CD8-positive, alpha-beta memory T cell (primary cell): ENCODE measurements around the gene WDR33. TPM values are rescaled to one million over a fixed set of nuclear protein-coding genes. Genes with fewer than 3 reads are reported as not detected.

Experiments used
- CTCF ChIA-PET: fragments of 350-600 bp; sonication (Branson Sonifier 250); formaldehyde crosslinking; loops from one replicate; lab custom pipeline; 2021; ENCODE audit warnings: antibody characterized with exemption; lab: Charles Lee
- POLR2A ChIA-PET: fragments of 350-600 bp; sonication (Branson Sonifier 250); formaldehyde crosslinking; loops from one replicate; lab custom pipeline; 2021; ENCODE audit warnings: antibody characterized with exemption; lab: Charles Lee
- DNase-seq, 5 donors: peaks; one replicate each; pipeline versions ENCODE4 v3.0.0 to v3.0.0-alpha.2; 2020 to 2022; ENCODE audit warnings: mixed read lengths in 1 of 5
- H3K27ac ChIP-seq: one replicate; pipeline ENCODE4 v1.7.0; 2013; ENCODE audit warnings: low read depth, mild to moderate bottlenecking, low read length, moderate library complexity
- H3K27me3 ChIP-seq: 2 replicates; pipeline ENCODE4 v1.7.0; 2013; ENCODE audit warnings: low read length, mild to moderate bottlenecking; ENCODE audit not compliant: insufficient read depth, poor library complexity, severe bottlenecking
- H3K36me3 ChIP-seq: 2 replicates; pipeline ENCODE4 v1.7.0; 2013; ENCODE audit warnings: mild to moderate bottlenecking, low read length, moderate library complexity; ENCODE audit not compliant: insufficient read depth
- H3K4me1 ChIP-seq: 2 replicates; pipeline ENCODE4 v1.7.0; 2013; ENCODE audit warnings: mild to moderate bottlenecking, low read length, moderate library complexity; ENCODE audit not compliant: insufficient read depth
- H3K4me3 ChIP-seq: 2 replicates; pipeline ENCODE4 v1.7.0; 2013; ENCODE audit warnings: mild to moderate bottlenecking, low read length
- H3K9me3 ChIP-seq: 2 replicates; pipeline ENCODE4 v1.7.0; 2013; ENCODE audit warnings: mild to moderate bottlenecking, low read length
- H3K27ac Mint-ChIP-seq, 8 donors: one replicate each; pipeline ENCODE4 v1.8.0; 2020 to 2021; ENCODE audit warnings: mixed read lengths in 8 of 8, mild to moderate bottlenecking in 6 of 8, inconsistent platforms in 3 of 8, moderate library complexity in 3 of 8
- H3K27me3 Mint-ChIP-seq, 2 donors: one replicate each; pipeline ENCODE4 v1.8.0; 2020 to 2021; ENCODE audit warnings: mixed read lengths in 2 of 2, mild to moderate bottlenecking in 1 of 2, moderate library complexity in 1 of 2
- H3K36me3 Mint-ChIP-seq, 3 donors: one replicate each; pipeline ENCODE4 v1.8.0; 2020 to 2021; ENCODE audit warnings: mixed read lengths in 3 of 3, inconsistent platforms in 1 of 3, mild to moderate bottlenecking in 1 of 3
- H3K4me1 Mint-ChIP-seq, 3 donors: one replicate each; pipeline ENCODE4 v1.8.0; 2020 to 2021; ENCODE audit warnings: mixed read lengths in 3 of 3, inconsistent platforms in 1 of 3, mild to moderate bottlenecking in 1 of 3
- H3K4me3 Mint-ChIP-seq, 7 donors: one replicate each; pipeline ENCODE4 v1.8.0; 2020 to 2021; ENCODE audit warnings: mixed read lengths in 7 of 7, mild to moderate bottlenecking in 6 of 7, moderate library complexity in 4 of 7, inconsistent platforms in 2 of 7
- H3K9me3 Mint-ChIP-seq, 5 donors: one replicate each; pipeline ENCODE4 v1.8.0; 2020 to 2022; ENCODE audit warnings: mixed read lengths in 5 of 5, mild to moderate bottlenecking in 3 of 5, moderate library complexity in 2 of 5, inconsistent platforms in 1 of 5
- polyA plus RNA-seq: library from polyadenylated mRNA; unstranded; fragments of 300-500 nt; fragmentation: Illumina TruSeq; gene quantifications from one replicate; pipeline ENCODE4 v1.2.3, GENCODE V29; 2021
- total RNA-seq, 2 experiments: library from RNA; stranded (reverse); gene quantifications; one replicate each; pipeline ENCODE4 v1.2.3, GENCODE V29; 2021

Gene WDR33
- total RNA-seq (10 to 100 TPM; 84.8 to 88.1 TPM), polyA plus RNA-seq (51.6 TPM)

- H3K9me3 ChIP-seq: no peaks in the 10 kb centered on the region
- H3K27ac ChIP-seq: peak within 1 kb of the TSS; percentile 98
- Mint-ChIP-seq H3K9me3 (no peaks in the 10 kb centered on the region), H3K27ac (peak within 1 kb of the TSS; percentile 95 to 100 (median 98)), H3K4me3 (peak within 1 kb of the TSS; percentile 87 to 99 (median 94)), H3K4me1 (peaks cover 48 to 59% (median 56%) of the 10 kb centered on the region in 3 donors), H3K36me3 (peaks cover 0 to 22% (median 6%) of the 10 kb centered on the region in 3 donors), H3K27me3 (peaks cover 0 to 5% of the 10 kb centered on the region in 2 donors)
- H3K27me3 ChIP-seq: no peaks in the 10 kb centered on the region
- H3K36me3 ChIP-seq: no peaks in the 10 kb centered on the region
- ChIA-PET POLR2A (interaction anchor here (0.6 to 1.2 kb wide), 4 partner anchors 10 to 109 kb away, joined by 3 read pairs; partner anchors contain the start of gene POLR2D), CTCF (interaction anchor here (1.4 to 1.7 kb wide), 4 partner anchors 10 to 109 kb away, joined by 3 to 5 read pairs (median 4); partner anchors contain the start of gene SFT2D3)
- H3K4me3 ChIP-seq: peak within 1 kb of the TSS; percentile 98
- H3K4me1 ChIP-seq: peaks cover 38% of the 10 kb centered on the region
- peak; percentile 91 to 96 (median 93) for DNase-seq
Observed at GRCh38 chr2:127810619-127811396, at the start of gene WDR33. Gene WDR33 (minus strand): TSS chr2:127811171. CDS start chr2:127770981, 40,190 bp downstream.

GRCh38 chr2:127860130-127860529, 49.2 kb upstream of the WDR33 start:
- H3K4me1 ChIP-seq: peaks cover 31% of the 10 kb centered on the region
- no peak for DNase-seq
- H3K4me3 ChIP-seq: no peak overlapping the region
- H3K9me3 Mint-ChIP-seq: no peaks in the 10 kb centered on the region
- H3K4me1 Mint-ChIP-seq: peaks cover 23 to 34% (median 24%) of the 10 kb centered on the region in 3 donors
- H3K4me3 Mint-ChIP-seq: peak overlapping the region in 3 of 7 donors; percentile 27 to 85 (median 79)
- H3K36me3 Mint-ChIP-seq: peaks cover 0 to 34% (median 9%) of the 10 kb centered on the region in 3 donors
- no peaks in the 10 kb centered on the region for H3K9me3 ChIP-seq
- peak overlapping the region in 5 of 8 donors; percentile 26 to 88 (median 81) for H3K27ac Mint-ChIP-seq
- H3K27me3 ChIP-seq: no peaks in the 10 kb centered on the region
- no peaks in the 10 kb centered on the region for H3K27me3 Mint-ChIP-seq
- ChIA-PET CTCF (no interaction called here), POLR2A (no interaction called here)
- H3K27ac ChIP-seq: no peak overlapping the region
- peaks cover 10% of the 10 kb centered on the region for H3K36me3 ChIP-seq

DNA sequence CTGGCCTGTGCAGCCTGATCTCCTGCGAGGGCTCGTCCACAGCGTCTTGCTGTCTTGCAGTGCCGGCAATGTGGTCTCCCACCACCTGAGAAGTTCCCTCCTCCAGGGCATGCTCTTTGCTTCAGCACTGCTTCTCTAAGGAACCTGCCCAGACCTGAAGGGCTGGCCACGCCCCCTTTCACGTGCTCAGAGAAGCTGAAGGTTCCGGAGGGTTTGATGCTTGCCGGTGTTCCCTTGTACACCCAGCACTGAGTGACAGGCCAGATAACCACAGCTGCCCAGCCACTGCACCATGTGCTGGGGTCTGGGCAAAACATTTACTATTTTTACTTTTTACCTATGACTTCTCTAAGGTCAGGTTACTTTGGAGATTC, 48.7 kb upstream of the WDR33 start:
- CTCF ChIA-PET: no interaction called here

GRCh38 chr2:127857265-127857808, 46.4 kb upstream of the WDR33 start:
- Mint-ChIP-seq H3K27ac (peak overlapping the region; percentile 78 to 97 (median 92)), H3K27me3 (no peaks in the 10 kb centered on the region), H3K36me3 (peaks cover 0 to 27% (median 0%) of the 10 kb centered on the region in 3 donors), H3K4me3 (peak overlapping the region; percentile 83 to 94 (median 91)), H3K9me3 (no peaks in the 10 kb centered on the region), H3K4me1 (peaks cover 40 to 59% (median 49%) of the 10 kb centered on the region in 3 donors)
- Histone ChIP-seq H3K9me3 (no peaks in the 10 kb centered on the region), H3K4me3 (peak overlapping the region; percentile 96), H3K27me3 (no peaks in the 10 kb centered on the region), H3K4me1 (peaks cover 45% of the 10 kb centered on the region), H3K36me3 (peaks cover 4% of the 10 kb centered on the region), H3K27ac (peak overlapping the region; percentile 87)
- no peak for DNase-seq
- ChIA-PET POLR2A (interaction anchor here (1.2 to 1.7 kb wide), 3 partner anchors 46 to 234 kb away, joined by 3 to 7 read pairs (median 4); partner anchors contain the start of genes UGGT1 and WDR33), CTCF (interaction anchor here (1.0 to 1.5 kb wide), 3 partner anchors 47 to 116 kb away, joined by 3 to 4 read pairs (median 4); partner anchors contain the start of gene WDR33)

More for the DNA sequence above, 48.7 kb upstream of the WDR33 start:
- H3K27ac ChIP-seq: no peak overlapping the region
- Mint-ChIP-seq H3K27ac (peak overlapping the region in 7 of 8 donors; percentile 21 to 88 (median 76)), H3K36me3 (peaks cover 0 to 31% (median 9%) of the 10 kb centered on the region in 3 donors), H3K4me3 (peak overlapping the region; percentile 69 to 88 (median 80)), H3K27me3 (no peaks in the 10 kb centered on the region), H3K4me1 (peaks cover 25 to 37% (median 27%) of the 10 kb centered on the region in 3 donors), H3K9me3 (no peaks in the 10 kb centered on the region)
- H3K9me3 ChIP-seq: no peaks in the 10 kb centered on the region
- peak; percentile 49 to 78 (median 53) for DNase-seq
- H3K36me3 ChIP-seq: peaks cover 7% of the 10 kb centered on the region
- no peak overlapping the region for H3K4me3 ChIP-seq
- POLR2A ChIA-PET: interaction anchor here (0.6 kb wide), 1 partner anchor 367 kb away, joined by 4 read pairs; no protein-coding TSS in a partner anchor
- no peaks in the 10 kb centered on the region for H3K27me3 ChIP-seq
- peaks cover 35% of the 10 kb centered on the region for H3K4me1 ChIP-seq

- Mint-ChIP-seq H3K36me3 (peaks cover 0 to 56% (median 3%) of the 10 kb centered on the region in 3 donors), H3K27me3 (no peaks in the 10 kb centered on the region), H3K27ac (peak overlapping the region in 7 of 8 donors; percentile 2 to 75 (median 48)), H3K4me1 (peaks cover 38 to 59% (median 42%) of the 10 kb centered on the region in 3 donors), H3K4me3 (no peak overlapping the region), H3K9me3 (no peaks in the 10 kb centered on the region)
- ChIA-PET CTCF (interaction anchor here (1.3 kb wide), 1 partner anchor 24 kb away, joined by 3 read pairs; no protein-coding TSS in a partner anchor), POLR2A (interaction anchor here (0.6 kb wide), 1 partner anchor 55 kb away, joined by 8 read pairs; no protein-coding TSS in a partner anchor)
- DNase-seq: no peak
- no peak overlapping the region for H3K4me3 ChIP-seq
- peaks cover 38% of the 10 kb centered on the region for H3K4me1 ChIP-seq
- peaks cover 16% of the 10 kb centered on the region for H3K36me3 ChIP-seq
- no peaks in the 10 kb centered on the region for H3K9me3 ChIP-seq
- H3K27ac ChIP-seq: no peak overlapping the region
- no peaks in the 10 kb centered on the region for H3K27me3 ChIP-seq
Observed at GRCh38 chr2:127853671-127854070, 42.7 kb upstream of the WDR33 start.

- no peak overlapping the region for H3K4me3 ChIP-seq
- no peaks in the 10 kb centered on the region for H3K27me3 ChIP-seq
- CTCF ChIA-PET: no interaction called here
- no peak for DNase-seq
- peaks cover 22% of the 10 kb centered on the region for H3K36me3 ChIP-seq
- POLR2A ChIA-PET: interaction anchor here (0.5 kb wide), 1 partner anchor 10 kb away, joined by 3 read pairs; no protein-coding TSS in a partner anchor
- Mint-ChIP-seq H3K27ac (peak overlapping the region in 1 of 8 donors; percentile 60), H3K27me3 (no peaks in the 10 kb centered on the region), H3K4me3 (no peak overlapping the region), H3K9me3 (no peaks in the 10 kb centered on the region), H3K4me1 (peaks cover 33 to 51% (median 39%) of the 10 kb centered on the region in 3 donors), H3K36me3 (peaks cover 0 to 63% (median 6%) of the 10 kb centered on the region in 3 donors)
- no peak overlapping the region for H3K27ac ChIP-seq
- H3K4me1 ChIP-seq: peaks cover 32% of the 10 kb centered on the region
- no peaks in the 10 kb centered on the region for H3K9me3 ChIP-seq
Observed at GRCh38 chr2:127852388-127852787, 41.4 kb upstream of the WDR33 start.

DNA sequence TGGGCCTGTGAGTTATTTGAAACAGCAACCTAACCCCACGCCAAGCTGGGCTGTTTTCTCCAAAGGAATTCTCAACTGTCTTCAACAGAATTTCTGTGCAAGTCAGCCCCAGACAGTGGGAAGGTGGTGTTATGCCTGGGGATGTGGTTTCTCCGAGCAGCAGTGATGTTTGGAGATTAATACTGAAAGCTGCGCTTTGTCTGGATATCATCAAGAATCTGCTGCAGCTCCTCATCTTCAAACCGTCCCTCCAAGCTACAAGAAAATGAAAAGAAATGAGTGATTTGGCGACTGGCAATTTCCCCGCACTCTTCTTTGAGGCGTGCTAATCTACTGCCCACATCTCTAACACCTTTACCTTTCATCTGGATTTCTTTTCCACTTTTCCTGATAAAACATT, 37.0 kb upstream of the WDR33 start:
- ChIA-PET POLR2A (no interaction called here), CTCF (no interaction called here)
- H3K27ac ChIP-seq: no peak overlapping the region
- Mint-ChIP-seq H3K27ac (peak overlapping the region in 1 of 8 donors; percentile 2), H3K36me3 (peaks cover 0 to 68% (median 15%) of the 10 kb centered on the region in 3 donors), H3K4me1 (peaks cover 6 to 19% (median 9%) of the 10 kb centered on the region in 3 donors), H3K4me3 (no peak overlapping the region), H3K9me3 (no peaks in the 10 kb centered on the region), H3K27me3 (no peaks in the 10 kb centered on the region)
- H3K4me1 ChIP-seq: no peaks in the 10 kb centered on the region
- no peaks in the 10 kb centered on the region for H3K27me3 ChIP-seq
- H3K36me3 ChIP-seq: peaks cover 30% of the 10 kb centered on the region
- H3K4me3 ChIP-seq: no peak overlapping the region
- no peaks in the 10 kb centered on the region for H3K9me3 ChIP-seq
- DNase-seq: no peak
